DOHH2 (cell line): ENCODE measurements around the gene ABHD17B.

Experiments used
- H3F3A ChIP-seq: fragments of 200-600 bp; sonication (generic), shearing (Covaris generic); 2 replicates; pipeline ENCODE4 v1.6.0; 2016; ENCODE audit warnings: antibody characterized with exemption, mild to moderate bottlenecking; ENCODE audit not compliant: control insufficient read depth, insufficient read depth
- H3K27ac ChIP-seq: fragments of 200-600 bp; sonication (generic); 2 replicates; pipeline ENCODE4 v1.5.1; 2014; ENCODE audit warnings: low read depth, mild to moderate bottlenecking, low read length, moderate library complexity
- H3K27me3 ChIP-seq: fragments of 200-600 bp; sonication (generic); 2 replicates; pipeline ENCODE4 v1.6.1; 2014; ENCODE audit warnings: mild to moderate bottlenecking, low read length, mixed read lengths; ENCODE audit not compliant: control insufficient read depth
- H3K36me3 ChIP-seq: fragments of 200-600 bp; sonication (generic); 2 replicates; pipeline ENCODE4 v1.6.1; 2014; ENCODE audit warnings: mild to moderate bottlenecking, low read length, moderate library complexity, mixed read lengths; ENCODE audit not compliant: control insufficient read depth
- H3K4me1 ChIP-seq: fragments of 200-600 bp; sonication (generic); 2 replicates; pipeline ENCODE4 v1.6.1; 2014; ENCODE audit warnings: mild to moderate bottlenecking, low read length, mixed read lengths; ENCODE audit not compliant: control insufficient read depth
- H3K4me2 ChIP-seq: fragments of 200-600 bp; sonication (generic); 2 replicates; pipeline ENCODE4 v1.6.0; 2014; ENCODE audit warnings: mild to moderate bottlenecking, low read length, moderate library complexity
- H3K4me3 ChIP-seq: fragments of 200-600 bp; sonication (generic); 2 replicates; pipeline ENCODE4 v1.5.1; 2014; ENCODE audit warnings: mild to moderate bottlenecking, low read length, mixed read lengths
- H3K79me2 ChIP-seq: fragments of 200-600 bp; sonication (generic); 2 replicates; pipeline ENCODE4 v1.6.1; 2014; ENCODE audit warnings: mild to moderate bottlenecking, low read length, mixed read lengths; ENCODE audit not compliant: control insufficient read depth
- H3K9me2 ChIP-seq: fragments of 200-600 bp; sonication (generic); replicated peaks from 2 replicates; pipeline ENCODE4 v1.6.1; 2014; ENCODE audit warnings: mild to moderate bottlenecking, low read length, mixed read lengths; ENCODE audit not compliant: control insufficient read depth
- H3K9me3 ChIP-seq: fragments of 200-600 bp; sonication (generic); 2 replicates; pipeline ENCODE4 v1.6.1; 2014; ENCODE audit warnings: antibody characterized with exemption, low read length, mixed read lengths; ENCODE audit not compliant: control insufficient read depth, insufficient read depth
- H4K20me1 ChIP-seq: fragments of 200-600 bp; sonication (generic); 2 replicates; pipeline ENCODE4 v1.6.0; 2014; ENCODE audit warnings: low read depth, mild to moderate bottlenecking, antibody characterized with exemption, low read length, moderate library complexity; ENCODE audit not compliant: control insufficient read depth, insufficient read depth
- EZH2phosphoT487 ChIP-seq: fragments of 200-600 bp; sonication (generic); IDR thresholded peaks from 2 replicates; pipeline ENCODE4 v1.6.1; 2017; ENCODE audit warnings: borderline replicate concordance, mild to moderate bottlenecking, antibody characterized with exemption, low read length, moderate library complexity, mixed read lengths
- TF ChIP-seq, protein P1 (sequence below): fragments of 200-600 bp; sonication (generic); IDR thresholded peaks from one replicate; pipeline ENCODE4 v1.5.1; 2014; ENCODE audit warnings: antibody characterized with exemption, mild to moderate bottlenecking, low read depth, low read length; ENCODE audit not compliant: poor library complexity, severe bottlenecking

The ABHD17B gene

DNA sequence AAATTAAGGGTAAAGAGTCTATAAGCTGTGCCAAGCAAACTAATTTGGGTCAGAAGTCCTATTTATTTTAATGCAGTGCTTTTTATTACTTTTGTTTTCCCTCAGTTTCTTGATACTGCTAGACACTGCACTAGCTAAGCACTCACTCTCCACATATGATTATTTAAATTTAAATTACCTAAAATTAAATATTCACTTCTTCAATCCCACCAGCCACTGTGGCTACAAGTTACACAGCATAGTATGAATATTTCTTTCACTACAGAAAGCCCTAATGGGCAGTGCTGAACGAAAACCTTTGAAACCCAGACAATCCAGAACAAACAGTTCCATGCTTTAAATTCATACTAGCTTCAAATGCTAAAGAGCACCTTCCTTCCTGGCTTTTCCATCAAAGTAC lies 23.6 kb downstream of the ABHD17B start:
- H3K4me3 ChIP-seq: peak overlapping the region; percentile 65
- peak overlapping the region; percentile 97 for H3K27ac ChIP-seq
- H3K4me2 ChIP-seq: peak overlapping the region; percentile 88
- peaks cover 18% of the 10 kb centered on the region for H3K9me3 ChIP-seq
- peaks cover 99% of the 10 kb centered on the region for H3K79me2 ChIP-seq
- no peaks in the 10 kb centered on the region for H3K27me3 ChIP-seq
- TF ChIP-seq, protein P1, sequence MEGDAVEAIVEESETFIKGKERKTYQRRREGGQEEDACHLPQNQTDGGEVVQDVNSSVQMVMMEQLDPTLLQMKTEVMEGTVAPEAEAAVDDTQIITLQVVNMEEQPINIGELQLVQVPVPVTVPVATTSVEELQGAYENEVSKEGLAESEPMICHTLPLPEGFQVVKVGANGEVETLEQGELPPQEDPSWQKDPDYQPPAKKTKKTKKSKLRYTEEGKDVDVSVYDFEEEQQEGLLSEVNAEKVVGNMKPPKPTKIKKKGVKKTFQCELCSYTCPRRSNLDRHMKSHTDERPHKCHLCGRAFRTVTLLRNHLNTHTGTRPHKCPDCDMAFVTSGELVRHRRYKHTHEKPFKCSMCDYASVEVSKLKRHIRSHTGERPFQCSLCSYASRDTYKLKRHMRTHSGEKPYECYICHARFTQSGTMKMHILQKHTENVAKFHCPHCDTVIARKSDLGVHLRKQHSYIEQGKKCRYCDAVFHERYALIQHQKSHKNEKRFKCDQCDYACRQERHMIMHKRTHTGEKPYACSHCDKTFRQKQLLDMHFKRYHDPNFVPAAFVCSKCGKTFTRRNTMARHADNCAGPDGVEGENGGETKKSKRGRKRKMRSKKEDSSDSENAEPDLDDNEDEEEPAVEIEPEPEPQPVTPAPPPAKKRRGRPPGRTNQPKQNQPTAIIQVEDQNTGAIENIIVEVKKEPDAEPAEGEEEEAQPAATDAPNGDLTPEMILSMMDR: no peak
- no peak for TF ChIP-seq EZH2phosphoT487
- H3K4me1 ChIP-seq: peaks cover 82% of the 10 kb centered on the region
- H3K9me2 ChIP-seq: no peaks in the 10 kb centered on the region
- H3F3A ChIP-seq: peaks cover 54% of the 10 kb centered on the region
- no peaks in the 10 kb centered on the region for H4K20me1 ChIP-seq
- H3K36me3 ChIP-seq: peaks cover 44% of the 10 kb centered on the region

DNA sequence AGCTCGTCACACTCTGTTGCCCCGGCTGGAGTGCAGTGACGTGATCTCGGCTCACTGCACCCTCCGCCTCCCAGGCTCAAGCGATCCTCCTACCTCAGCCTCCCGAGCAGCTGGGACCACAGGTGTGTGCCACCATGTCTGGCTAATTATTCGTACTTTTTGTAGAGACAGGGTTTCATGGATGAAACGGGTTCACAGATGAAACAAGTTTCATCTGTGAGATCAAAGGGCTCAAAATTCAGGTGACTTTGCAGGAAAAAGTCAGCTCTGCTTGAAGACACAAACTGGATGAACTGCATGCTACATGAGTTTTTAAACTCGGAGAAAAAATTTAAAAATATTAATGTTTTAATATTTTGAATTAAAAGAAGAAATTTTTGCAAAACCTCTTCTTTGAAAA lies 24.5 kb downstream of the ABHD17B start:
- H3K79me2 ChIP-seq: peaks cover 99% of the 10 kb centered on the region
- H3K27ac ChIP-seq: peak overlapping the region; percentile 97
- H4K20me1 ChIP-seq: no peaks in the 10 kb centered on the region
- peaks cover 48% of the 10 kb centered on the region for H3K36me3 ChIP-seq
- H3K4me1 ChIP-seq: peaks cover 74% of the 10 kb centered on the region
- peak overlapping the region; percentile 88 for H3K4me2 ChIP-seq
- H3K27me3 ChIP-seq: no peaks in the 10 kb centered on the region
- peak overlapping the region; percentile 65 for H3K4me3 ChIP-seq
- no peaks in the 10 kb centered on the region for H3K9me2 ChIP-seq
- H3F3A ChIP-seq: peaks cover 54% of the 10 kb centered on the region
- TF ChIP-seq, protein P1: no peak
- no peak for TF ChIP-seq EZH2phosphoT487
- peaks cover 23% of the 10 kb centered on the region for H3K9me3 ChIP-seq

DNA sequence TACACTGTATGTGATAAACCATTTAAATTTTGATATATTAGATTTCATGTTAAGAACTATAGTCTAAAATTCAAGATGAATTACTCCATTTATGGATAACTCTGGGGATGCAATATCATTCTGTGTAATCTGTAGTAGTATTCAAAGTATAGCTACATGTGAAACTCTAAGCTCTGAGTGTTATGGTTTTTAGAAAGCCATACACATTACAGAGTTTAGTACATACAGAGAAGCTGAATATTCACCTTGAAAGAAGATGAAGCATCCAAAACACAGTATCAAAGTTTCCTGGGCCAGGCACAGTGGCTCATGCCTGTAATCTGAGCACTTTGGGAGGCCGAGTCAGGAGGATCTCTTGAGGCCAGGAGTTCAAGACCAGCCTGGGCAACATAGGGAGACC lies 25.0 kb downstream of the ABHD17B start:
- Histone ChIP-seq H3K4me1 (peaks cover 74% of the 10 kb centered on the region), H3K79me2 (peaks cover 99% of the 10 kb centered on the region), H3K4me3 (peak overlapping the region; percentile 65)

More for the DNA sequence above, 25.0 kb downstream of the ABHD17B start:
- peak overlapping the region; percentile 97 for H3K27ac ChIP-seq
- H3K9me2 ChIP-seq: no peaks in the 10 kb centered on the region
- H3F3A ChIP-seq: peaks cover 51% of the 10 kb centered on the region
- H3K27me3 ChIP-seq: no peaks in the 10 kb centered on the region
- peak overlapping the region; percentile 88 for H3K4me2 ChIP-seq
- H4K20me1 ChIP-seq: no peaks in the 10 kb centered on the region
- H3K9me3 ChIP-seq: peaks cover 24% of the 10 kb centered on the region
- TF ChIP-seq, protein P1: no peak
- no peak for TF ChIP-seq EZH2phosphoT487
- peaks cover 49% of the 10 kb centered on the region for H3K36me3 ChIP-seq
